Testis (tissue), 3 donors: ENCODE data around the gene SLC25A3. TPM values are rescaled to one million over a fixed set of nuclear protein-coding genes. Genes with fewer than 3 reads are reported as not detected.
"Not testable (repeated sequence)": the region's sequence is repeated elsewhere in the genome, so short reads cannot be mapped to it uniquely, and the experiment has no call there.

ENCODE experiments used
- DNase-seq: peaks from one replicate; pipeline ENCODE4 v3.0.0-alpha.2; 2019
- H3K27ac ChIP-seq, 2 donors: fragments of 200-600 bp; sonication (generic); one replicate each; pipeline ENCODE4 v1.5.1; 2019
- H3K27me3 ChIP-seq: fragments of 200-600 bp; sonication (generic); one replicate; pipeline ENCODE4 v1.5.1; 2019
- H3K36me3 ChIP-seq: fragments of 200-600 bp; sonication (generic); one replicate; pipeline ENCODE4 v1.5.1; 2017; ENCODE audit warnings: low read depth; ENCODE audit errors: missing control alignments
- H3K4me1 ChIP-seq: fragments of 200-600 bp; sonication (generic); one replicate; pipeline ENCODE4 v1.5.1; 2019
- H3K4me3 ChIP-seq, 2 donors: fragments of 200-600 bp; sonication (generic); one replicate each; pipeline ENCODE4 v1.5.1; 2017 to 2019
- H3K9me3 ChIP-seq: fragments of 200-600 bp; sonication (generic); one replicate; pipeline ENCODE4 v1.5.1; 2017
- CTCF ChIP-seq, 3 experiments: fragments of 450-650 bp in 2 of 3; fragments of 200-600 bp in 1 of 3; sonication (generic) in 1 of 3; IDR thresholded peaks; one replicate each; pipeline ENCODE4 v1.5.1; 2016 to 2019; ENCODE audit warnings: antibody characterized with exemption in 3 of 3, mild to moderate bottlenecking in 2 of 3, moderate library complexity in 1 of 3
- POLR2A ChIP-seq: fragments of 450-650 bp; IDR thresholded peaks from one replicate; pipeline ENCODE4 v1.6.1; 2017; ENCODE audit warnings: antibody characterized with exemption, mild to moderate bottlenecking, moderate library complexity
- WGBS, 2 donors: methylation state at CpG; one replicate each; pipeline ENCODE4 v1.1.5; 2018; 5-methylcytosine and 5-hydroxymethylcytosine counted together
- intact Hi-C: fragments of 100-400 bp; cut with DNase I; formaldehyde crosslinking; loops from one replicate; pipeline ENCODE4 v1.15.1; 2023; ENCODE audit warnings: low total_unique reads
- polyA plus RNA-seq: library from polyadenylated mRNA; stranded (reverse); fragments of 350-450 nt; fragmentation: Illumina TruSeq; extraction: RNeasy Lipid Tissue Mini Kit (QIAGEN cat#74804); gene quantifications from one replicate; pipeline ENCODE4 v1.2.3, GENCODE V29; 2014; ENCODE audit warnings: low read depth, low replicate concordance; ENCODE audit not compliant: insufficient read depth
- total RNA-seq, 2 donors: library from RNA; depleted of rRNA; stranded (reverse); fragments of >200 nt; gene quantifications; one replicate each; pipeline ENCODE4 v1.2.3, GENCODE V29; 2016

Gene SLC25A3
- total and polyA plus RNA-seq, 3 donors from 2014 or later: 202 to 273 (median 251) TPM

GRCh38 chr12:98639491-98639890, 46.0 kb downstream of the SLC25A3 start:
- WGBS, 2 donors: 86 to 87% methylated on average over 3 of the region's 3 CpGs
- no peak for DNase-seq

GRCh38 chr12:98642801-98643200, 49.3 kb downstream of the SLC25A3 start:
- DNase-seq, H3K4me1 ChIP-seq, H3K9me3 ChIP-seq, H3K27ac ChIP-seq, H3K4me3 ChIP-seq, H3K36me3 ChIP-seq, H3K27me3 ChIP-seq, intact Hi-C loops: not testable (repeated sequence)
- 91 to 100% methylated on average over 5 of the region's 5 CpGs for WGBS, 2 donors

More at GRCh38 chr12:98639491-98639890, 46.0 kb downstream of the SLC25A3 start:
- Histone ChIP-seq H3K4me3 (no peak overlapping the region), H3K36me3 (no peaks in the 10 kb centered on the region), H3K27ac (no peak overlapping the region), H3K9me3 (no peaks in the 10 kb centered on the region), H3K4me1 (peaks cover 4% of the 10 kb centered on the region), H3K27me3 (no peaks in the 10 kb centered on the region)
- TF ChIP-seq CTCF (IDR thresholded peaks at IDR 0.05): no peak
- no peak for TF ChIP-seq POLR2A
- intact Hi-C loops: no loop called here

GRCh38 chr12:98644433-98644711, 50.9 kb downstream of the SLC25A3 start:
- TF ChIP-seq POLR2A: no peak
- no peak for TF ChIP-seq CTCF (IDR thresholded peaks at IDR 0.05)
- Histone ChIP-seq H3K27ac (peak overlapping the region; percentile 88 to 89), H3K4me1 (peaks cover 4% of the 10 kb centered on the region), H3K36me3 (no peaks in the 10 kb centered on the region), H3K27me3 (no peaks in the 10 kb centered on the region), H3K4me3 (peak overlapping the region; percentile 87 to 90), H3K9me3 (no peaks in the 10 kb centered on the region)
- no peak for DNase-seq
- intact Hi-C loops: loop anchor here (2.0 kb wide), 1 partner anchor 52 kb away; the partner anchor contains the start of gene SLC25A3
- WGBS, 2 donors: 0% methylated on average over 2 to 19 of the region's 20 CpGs

GRCh38 chr12:98644712-98645571, 51.5 kb downstream of the SLC25A3 start, which contains the start of the genes APAF1 and IKBIP:
TSS of gene APAF1 (plus strand) at chr12:98645290. CDS start at chr12:98648360, 3,070 bp downstream.
TSS of gene IKBIP (minus strand) at chr12:98644788. CDS start at chr12:98644701, 87 bp downstream.
- Histone ChIP-seq H3K9me3 (no peaks in the 10 kb centered on the region), H3K4me3 (peak within 1 kb of the TSS; percentile 87 to 90), H3K36me3 (no peaks in the 10 kb centered on the region), H3K27me3 (no peaks in the 10 kb centered on the region), H3K4me1 (peaks cover 4% of the 10 kb centered on the region), H3K27ac (peak within 1 kb of the TSS; percentile 88 to 89)
- WGBS, 2 donors: 0 to 1% methylated on average over 15 to 70 of the region's 91 CpGs
- peak; percentile 98 for DNase-seq
- intact Hi-C loops: loop anchor here (2.0 kb wide), 1 partner anchor 52 kb away; the partner anchor contains the start of gene SLC25A3
- TF ChIP-seq POLR2A (peak; percentile 32), CTCF (IDR thresholded peaks at IDR 0.05) (no peak)

- no peaks in the 10 kb centered on the region for H3K36me3 ChIP-seq
- peak overlapping the region; percentile 87 to 90 for H3K4me3 ChIP-seq
- DNase-seq: peak; percentile 49
- H3K27ac ChIP-seq: peak overlapping the region; percentile 88 to 89
- H3K9me3 ChIP-seq: no peaks in the 10 kb centered on the region
- WGBS, 2 donors: 0% methylated on average over 12 to 13 of the region's 24 CpGs
- H3K27me3 ChIP-seq: no peaks in the 10 kb centered on the region
- TF ChIP-seq CTCF (IDR thresholded peaks at IDR 0.05) (no peak), POLR2A (no peak)
- intact Hi-C loops: loop anchor here (2.0 kb wide), 1 partner anchor 53 kb away; the partner anchor contains the start of gene SLC25A3
- H3K4me1 ChIP-seq: peaks cover 4% of the 10 kb centered on the region
These were observed 52.1 kb downstream of the SLC25A3 start for GRCh38 chr12:98645572-98646067.
